IPS-15b (cell line): ENCODE data around the gene NPTX1.

ENCODE experiments used
- H3K27me3 ChIP-seq: one replicate; pipeline ENCODE4 v1.6.1; 2013; ENCODE audit warnings: low read length; ENCODE audit not compliant: control insufficient read depth, insufficient read depth
- H3K36me3 ChIP-seq: one replicate; pipeline ENCODE4 v1.6.1; 2013; ENCODE audit warnings: low read length; ENCODE audit not compliant: control insufficient read depth, insufficient read depth
- H3K4me1 ChIP-seq: one replicate; pipeline ENCODE4 v1.6.1; 2013; ENCODE audit warnings: mild to moderate bottlenecking, low read length; ENCODE audit not compliant: control insufficient read depth, insufficient read depth
- H3K4me3 ChIP-seq: one replicate; pipeline ENCODE4 v1.5.1; 2013; ENCODE audit warnings: low read depth, low read length
- H3K9ac ChIP-seq: one replicate; pipeline ENCODE4 v1.6.1; 2013; ENCODE audit warnings: low read depth, mild to moderate bottlenecking, low read length
- H3K9me3 ChIP-seq: one replicate; pipeline ENCODE4 v1.6.1; 2013; ENCODE audit warnings: mild to moderate bottlenecking, low read length; ENCODE audit not compliant: control insufficient read depth, insufficient read depth

The NPTX1 gene

DNA sequence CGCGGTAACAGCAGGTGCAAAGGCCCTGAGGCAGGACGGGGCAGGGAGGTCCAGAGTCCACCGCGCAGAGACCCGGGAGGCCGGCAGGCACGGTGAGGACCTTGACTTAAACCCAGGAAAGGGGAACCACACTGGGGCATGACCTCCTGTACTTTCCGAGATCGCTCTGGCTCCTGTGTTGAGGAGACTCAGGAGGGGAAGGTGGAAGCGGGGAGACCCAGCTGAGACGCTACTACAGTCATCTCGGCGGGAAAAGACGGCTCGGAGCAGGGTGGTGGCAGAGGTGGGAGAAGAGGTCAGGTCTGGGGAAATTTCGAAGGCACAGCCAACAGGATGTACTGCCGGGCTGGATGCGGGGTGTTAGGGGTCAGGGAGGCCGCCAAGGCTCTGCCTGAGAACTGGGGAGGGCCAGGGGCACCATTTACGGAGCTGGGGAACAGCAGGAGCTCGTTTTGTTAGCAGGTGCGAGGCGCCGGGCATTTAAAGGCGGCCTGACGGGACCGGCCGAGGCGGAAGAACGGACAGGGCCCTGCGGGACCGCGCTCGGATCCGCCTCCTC, 22.3 kb downstream of the NPTX1 start:
- Histone ChIP-seq H3K9ac (peak overlapping the region; percentile 99), H3K36me3 (peaks cover 2% of the 10 kb centered on the region), H3K4me3 (peak overlapping the region; percentile 89), H3K27me3 (peaks cover 16% of the 10 kb centered on the region), H3K9me3 (no peaks in the 10 kb centered on the region), H3K4me1 (no peaks in the 10 kb centered on the region)

DNA sequence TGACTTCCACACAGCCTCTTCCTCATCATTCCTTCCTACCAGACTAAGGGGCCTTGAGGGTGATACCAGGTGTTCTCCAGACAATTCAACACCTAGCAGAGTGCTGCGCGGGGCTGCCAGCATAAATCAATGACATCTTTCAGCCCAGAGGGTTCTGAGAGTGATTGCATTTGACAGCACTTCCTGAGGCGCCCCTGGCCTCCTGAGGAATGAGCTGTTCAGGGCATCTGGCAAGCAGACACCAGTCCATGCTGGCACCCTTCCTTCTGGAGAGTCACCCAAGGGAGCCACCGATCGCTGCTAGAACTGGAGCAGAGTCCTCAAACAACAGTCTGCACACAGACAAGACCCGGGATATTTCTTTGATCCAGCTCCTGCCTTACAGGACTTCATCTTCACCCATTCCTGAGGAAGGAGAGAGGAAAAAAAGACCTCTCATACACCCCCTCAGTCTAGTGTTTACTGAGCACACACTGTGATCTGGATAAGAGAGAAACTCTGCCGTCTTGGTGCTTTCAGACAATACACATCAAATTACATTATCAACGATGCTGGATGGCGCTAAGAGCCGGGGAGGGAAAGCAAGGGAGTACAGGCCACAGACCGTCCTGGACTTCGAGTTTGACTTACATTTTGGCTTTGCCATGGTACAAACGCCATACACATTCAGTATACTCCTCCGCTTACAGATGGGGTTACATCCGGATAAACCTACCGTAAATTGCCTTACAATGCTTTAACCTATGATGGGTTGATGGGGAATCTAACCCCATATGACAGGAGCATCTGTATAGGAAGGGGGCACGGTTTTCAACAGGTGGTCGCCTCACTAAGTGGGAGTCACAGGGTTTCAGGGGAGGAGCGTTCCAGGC, 23.0 kb downstream of the NPTX1 start:
- Histone ChIP-seq H3K36me3 (peaks cover 2% of the 10 kb centered on the region), H3K4me3 (peak overlapping the region; percentile 89), H3K4me1 (no peaks in the 10 kb centered on the region), H3K27me3 (peaks cover 13% of the 10 kb centered on the region), H3K9ac (no peak overlapping the region), H3K9me3 (no peaks in the 10 kb centered on the region)

DNA sequence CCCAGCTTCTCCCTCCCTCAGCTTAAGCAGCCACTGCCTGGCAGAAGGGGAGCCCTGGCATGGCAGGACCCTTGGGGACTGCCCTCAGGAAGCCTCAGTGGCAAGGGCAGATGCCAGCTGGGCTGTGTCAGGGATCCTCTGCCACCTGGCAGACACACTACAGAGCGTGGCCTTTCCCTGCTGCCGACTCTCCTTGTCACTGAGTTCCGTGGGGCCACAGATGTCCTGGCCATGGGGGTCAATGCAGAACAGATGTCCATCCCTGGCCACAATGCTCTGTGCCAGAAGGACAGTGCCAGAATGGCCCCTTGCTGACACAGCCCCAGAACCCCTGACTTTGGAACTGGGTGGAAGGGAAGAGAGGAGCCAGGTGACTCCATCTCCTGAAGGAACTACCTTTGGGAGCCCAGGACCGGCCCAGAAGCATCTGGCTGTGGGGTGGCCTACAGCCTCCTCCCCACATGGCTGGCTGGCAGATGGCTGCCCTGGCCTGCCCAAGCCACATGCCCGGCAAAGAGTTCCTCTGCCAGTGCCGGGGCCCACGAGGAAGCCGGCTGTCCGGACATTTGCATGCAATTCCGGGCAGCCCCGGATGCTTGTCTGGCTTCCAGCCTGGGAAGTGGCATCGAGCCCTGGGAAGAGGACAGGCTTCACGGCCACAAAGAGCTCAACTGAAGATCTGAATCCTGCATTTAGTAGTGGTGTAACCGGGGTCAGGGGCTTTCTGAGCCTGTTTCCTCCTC, 24.1 kb downstream of the NPTX1 start:
- peaks cover 2% of the 10 kb centered on the region for H3K36me3 ChIP-seq
- no peak overlapping the region for H3K4me3 ChIP-seq
- no peak overlapping the region for H3K9ac ChIP-seq
- H3K27me3 ChIP-seq, result peaks cover 7% of the 10 kb centered on the region
- no peaks in the 10 kb centered on the region for H3K9me3 ChIP-seq
- no peaks in the 10 kb centered on the region for H3K4me1 ChIP-seq

DNA sequence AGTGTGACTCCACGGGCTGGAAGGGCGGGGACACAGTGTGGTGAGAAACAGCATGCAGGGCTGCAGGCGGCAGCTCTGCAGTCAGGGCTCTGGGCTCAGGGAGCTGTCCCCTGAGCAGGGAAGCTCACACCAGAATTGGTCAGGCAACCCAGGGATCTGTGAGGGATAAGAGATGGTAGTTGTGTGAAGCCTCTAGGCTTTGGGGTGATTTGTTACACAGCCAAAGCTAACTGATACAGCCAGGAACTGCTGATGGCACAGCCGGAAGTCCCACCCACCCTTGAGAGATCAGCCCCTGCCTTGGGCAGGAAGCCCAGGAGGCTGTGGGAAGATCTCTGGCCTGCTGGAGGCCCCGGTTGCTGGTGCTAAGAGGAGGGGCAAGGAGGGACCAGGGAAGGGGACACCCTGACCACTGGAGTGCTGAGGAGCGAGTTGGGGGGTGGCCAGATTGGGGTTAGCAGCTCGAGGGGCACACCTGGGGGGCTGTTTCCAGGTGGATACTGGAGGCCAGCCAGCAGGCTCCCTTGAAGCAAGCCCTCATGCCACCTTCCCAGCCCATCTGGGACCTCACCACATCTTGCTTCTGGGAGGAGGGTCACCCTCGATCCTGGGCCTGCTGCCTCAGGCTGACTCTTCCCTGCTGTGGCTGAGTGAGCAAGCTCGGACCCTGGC, 25.2 kb downstream of the NPTX1 start:
- Histone ChIP-seq H3K27me3 (no peaks in the 10 kb centered on the region), H3K4me3 (no peak overlapping the region), H3K36me3 (peaks cover 2% of the 10 kb centered on the region), H3K4me1 (no peaks in the 10 kb centered on the region), H3K9me3 (no peaks in the 10 kb centered on the region), H3K9ac (no peak overlapping the region)

DNA sequence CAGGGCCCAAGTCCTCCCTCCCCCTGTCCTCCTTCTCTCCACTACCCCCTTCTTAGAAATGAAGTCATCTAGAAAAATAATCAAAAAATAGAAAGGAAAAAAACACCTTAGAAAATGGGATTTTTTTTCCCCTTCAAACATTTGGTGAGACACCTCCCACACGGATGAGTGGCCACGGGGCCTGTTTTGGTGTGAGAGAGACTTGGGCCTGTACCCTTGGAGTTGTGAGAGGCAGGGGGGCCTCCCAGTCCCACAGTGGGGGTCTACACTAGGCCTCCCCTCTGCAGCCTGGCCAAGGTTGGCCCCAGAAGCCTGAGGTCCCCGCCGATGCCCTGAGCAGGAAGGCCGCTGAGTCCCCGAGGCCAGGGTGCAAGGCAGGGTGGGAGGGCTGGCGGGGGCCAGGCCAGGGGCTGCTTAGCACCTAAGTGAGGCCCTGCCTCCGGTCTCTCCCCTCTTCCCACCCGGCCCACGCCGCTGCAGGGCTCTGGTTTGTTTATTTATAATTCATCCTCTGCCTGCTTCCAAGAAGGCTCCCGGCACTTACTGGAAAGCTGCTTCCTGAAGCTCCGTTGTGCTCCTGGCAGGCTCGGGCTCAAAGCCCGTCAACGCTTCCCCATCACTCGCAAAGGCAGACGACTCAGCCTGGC, 26.4 kb downstream of the NPTX1 start:
- H3K9ac ChIP-seq, result no peak overlapping the region
- no peaks in the 10 kb centered on the region for H3K4me1 ChIP-seq
- no peaks in the 10 kb centered on the region for H3K27me3 ChIP-seq
- H3K4me3 ChIP-seq, result no peak overlapping the region
- peaks cover 2% of the 10 kb centered on the region for H3K36me3 ChIP-seq
- H3K9me3 ChIP-seq, result no peaks in the 10 kb centered on the region

DNA sequence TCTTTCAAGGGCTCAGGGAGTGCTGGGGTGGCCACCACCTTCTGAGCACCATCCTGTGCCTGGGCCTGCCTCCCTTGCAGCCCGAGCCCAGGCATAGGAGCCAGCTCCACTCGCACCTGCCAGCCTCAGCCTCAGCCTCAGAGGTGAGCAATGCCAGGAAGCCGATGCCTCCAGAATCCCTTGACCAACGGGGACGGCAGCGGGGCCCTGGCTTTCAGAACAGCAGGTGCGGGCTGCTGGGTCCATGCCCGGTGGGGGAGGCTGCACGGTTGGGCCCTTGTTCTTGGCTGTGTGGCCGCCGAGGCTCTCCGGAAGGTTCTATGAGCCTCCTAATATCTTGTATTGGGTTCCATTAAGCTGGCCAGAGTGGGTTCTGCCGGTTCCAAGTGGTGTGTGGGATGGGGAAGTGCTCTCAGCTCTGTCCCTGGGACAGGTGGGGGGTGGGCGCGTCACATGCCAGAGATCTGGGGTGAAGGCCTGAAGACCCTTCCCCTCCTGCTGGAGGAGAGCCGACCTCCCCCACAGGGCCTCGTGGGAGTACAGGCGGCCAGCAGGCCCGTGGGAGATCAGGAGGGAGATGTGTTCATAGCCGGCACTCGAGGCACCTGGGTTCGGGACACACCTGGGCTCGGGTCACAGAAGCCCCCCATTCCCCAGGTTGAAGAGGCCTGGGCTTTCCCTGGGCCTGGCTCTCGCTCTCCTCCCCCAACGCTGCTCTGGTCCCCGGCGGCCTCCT, 27.0 kb downstream of the NPTX1 start:
- peaks cover 1% of the 10 kb centered on the region for H3K36me3 ChIP-seq
- H3K9ac ChIP-seq, result no peak overlapping the region

DNA sequence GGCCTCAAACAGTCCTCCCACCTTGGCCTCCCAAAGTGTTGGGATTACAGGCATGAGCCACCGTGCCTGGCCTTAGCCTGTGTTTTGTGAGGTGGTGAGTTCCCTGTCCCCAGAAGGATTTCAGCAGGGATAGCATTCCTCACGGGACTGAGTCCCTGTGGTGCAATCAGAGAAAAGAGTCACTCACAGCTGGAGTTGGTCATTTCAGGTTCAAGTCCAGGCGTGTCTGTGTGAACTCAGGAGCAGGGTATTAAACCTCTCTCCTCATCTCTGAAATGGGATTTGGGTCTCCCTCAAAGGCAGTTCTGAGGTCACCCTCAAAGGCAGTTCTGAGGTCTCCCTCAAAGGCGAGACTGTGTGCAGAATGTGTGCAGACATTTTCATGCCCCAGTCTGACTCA, 28.6 kb downstream of the NPTX1 start:
- H3K27me3 ChIP-seq, result no peaks in the 10 kb centered on the region
- no peak overlapping the region for H3K4me3 ChIP-seq
- no peaks in the 10 kb centered on the region for H3K36me3 ChIP-seq
- H3K4me1 ChIP-seq, result no peaks in the 10 kb centered on the region
- H3K9me3 ChIP-seq, result no peaks in the 10 kb centered on the region
- no peak overlapping the region for H3K9ac ChIP-seq

More for the DNA sequence above, 27.0 kb downstream of the NPTX1 start:
- Histone ChIP-seq H3K27me3 (no peaks in the 10 kb centered on the region), H3K4me3 (no peak overlapping the region), H3K9me3 (no peaks in the 10 kb centered on the region), H3K4me1 (no peaks in the 10 kb centered on the region)

DNA sequence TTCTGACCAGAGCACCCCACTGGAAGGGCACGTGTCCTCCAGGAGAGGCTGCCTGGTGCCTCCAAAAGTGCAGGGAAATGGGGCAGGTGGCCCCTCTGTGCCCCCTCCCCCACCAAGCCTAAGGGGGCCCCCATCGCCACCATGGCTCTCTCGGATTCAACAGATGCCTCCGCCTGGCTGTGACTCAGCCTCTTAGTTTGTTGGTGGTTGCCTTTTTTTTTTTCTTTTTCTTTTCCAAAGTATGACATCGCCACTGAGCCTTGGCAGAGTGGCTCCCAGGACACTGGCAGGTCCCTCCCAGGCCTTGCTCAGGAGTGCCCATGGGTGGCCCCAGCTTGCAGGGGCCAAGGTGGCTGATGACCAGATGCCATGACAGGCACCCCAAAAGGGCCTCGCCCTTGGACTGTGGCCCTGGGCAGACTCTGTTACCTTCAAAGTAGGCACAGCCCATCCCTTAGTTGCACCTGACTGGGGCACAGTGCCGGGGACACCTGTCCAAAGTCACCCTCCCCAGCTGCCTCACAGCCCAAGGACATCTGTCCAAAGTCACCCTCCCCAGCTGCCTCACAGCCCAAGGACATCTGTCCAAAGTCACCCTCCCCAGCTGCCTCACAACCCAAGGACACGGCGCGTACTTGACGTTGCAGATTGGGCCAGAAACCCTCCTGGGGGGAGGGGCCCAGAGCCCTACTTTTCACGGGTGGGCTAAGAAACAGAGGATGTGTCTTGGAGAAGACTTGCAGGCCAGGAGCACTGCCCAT, 29.6 kb downstream of the NPTX1 start:
- Histone ChIP-seq H3K9me3 (no peaks in the 10 kb centered on the region), H3K27me3 (peaks cover 2% of the 10 kb centered on the region), H3K4me3 (no peak overlapping the region), H3K9ac (no peak overlapping the region), H3K4me1 (no peaks in the 10 kb centered on the region), H3K36me3 (no peaks in the 10 kb centered on the region)

DNA sequence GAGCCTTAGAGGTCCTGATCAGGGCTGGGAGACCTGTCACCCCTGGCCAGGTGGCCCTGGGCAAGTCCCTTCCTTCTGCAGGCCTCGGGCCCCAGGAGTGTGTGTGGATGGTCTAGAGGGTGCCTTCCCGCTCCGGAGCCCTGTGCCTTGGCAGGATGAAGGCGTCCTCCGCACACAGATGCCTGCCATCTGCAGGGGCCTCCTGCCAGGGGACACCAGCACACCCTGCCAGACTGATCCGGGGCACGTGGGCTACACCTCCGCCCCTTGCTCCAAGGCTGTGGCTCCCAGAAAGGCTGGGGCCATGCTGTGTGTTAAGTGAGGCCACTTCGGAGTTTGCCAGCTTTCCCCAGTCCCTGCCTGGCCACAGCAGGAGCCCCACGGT, 30.7 kb downstream of the NPTX1 start:
- Histone ChIP-seq H3K4me1 (no peaks in the 10 kb centered on the region), H3K36me3 (no peaks in the 10 kb centered on the region), H3K4me3 (no peak overlapping the region), H3K9me3 (no peaks in the 10 kb centered on the region), H3K9ac (no peak overlapping the region), H3K27me3 (peaks cover 2% of the 10 kb centered on the region)

DNA sequence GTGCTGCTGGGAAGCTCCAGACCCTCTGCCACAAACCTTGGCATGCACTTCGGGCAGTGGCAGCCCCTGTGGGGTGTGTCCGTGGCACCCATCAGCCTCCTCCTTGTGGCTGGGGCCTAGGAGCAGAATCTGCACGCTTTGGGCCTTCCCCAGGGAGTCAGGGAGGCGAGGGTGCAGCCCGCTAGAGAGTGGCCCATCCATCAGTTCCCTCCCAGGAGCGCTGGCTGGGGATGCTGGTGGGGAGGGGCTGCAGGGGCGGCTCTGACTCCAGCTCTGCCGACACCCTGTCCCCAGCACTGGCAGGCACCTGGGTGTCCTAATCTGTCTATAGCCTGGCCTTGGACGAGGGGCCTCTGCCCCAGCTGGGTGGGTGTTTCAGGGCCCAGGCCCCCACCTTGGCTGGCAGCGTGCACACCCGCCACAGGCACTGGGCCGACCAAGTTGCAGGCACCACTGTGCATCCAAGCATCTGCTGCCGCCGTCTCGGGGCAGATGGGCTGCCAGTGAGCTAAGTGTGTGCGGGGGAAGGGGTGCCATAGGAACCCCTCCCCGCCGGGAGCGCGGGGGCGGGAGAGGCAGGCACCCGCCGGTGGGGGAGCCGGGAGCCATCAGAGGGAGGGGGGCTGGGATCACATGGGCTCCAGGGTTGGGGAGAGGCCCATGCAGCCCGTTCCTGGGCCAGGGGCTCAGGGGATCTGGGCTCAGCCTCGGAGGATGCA, 31.2 kb downstream of the NPTX1 start:
- Histone ChIP-seq H3K36me3 (no peaks in the 10 kb centered on the region), H3K4me3 (no peak overlapping the region), H3K9me3 (no peaks in the 10 kb centered on the region), H3K4me1 (no peaks in the 10 kb centered on the region), H3K27me3 (peaks cover 2% of the 10 kb centered on the region), H3K9ac (no peak overlapping the region)
